GM12892 (cell line): ENCODE results near the gene RTL10.

Experiments used
- DNase-seq: peaks from one replicate; pipeline ENCODE4 v3.0.0; 2011; ENCODE audit not compliant: insufficient read length
- FAIRE-seq: peaks from 2 replicates; lab custom pipeline; 2011; peaks lifted over from hg19 to GRCh38; lab: Jason Lieb, UNC
- POLR2A ChIP-seq: IDR thresholded peaks from 2 replicates; pipeline ENCODE4 v1.6.1; 2011; ENCODE audit warnings: low read depth, low read length, control low read depth
- POLR2AphosphoS5 ChIP-seq: IDR thresholded peaks from 2 replicates; pipeline ENCODE4 v1.6.1; 2011; ENCODE audit warnings: low read depth, low read length, control low read depth
- TAF1 ChIP-seq: IDR thresholded peaks from 2 replicates; pipeline ENCODE4 v1.6.1; 2011; ENCODE audit warnings: low read depth, mild to moderate bottlenecking, control low read depth, low read length, borderline replicate concordance

Gene RTL10

GRCh38 chr22:19877626-19878339 is 23.1 kb upstream of the RTL10 start:
- TF ChIP-seq POLR2AphosphoS5 = no peak
- TF ChIP-seq TAF1 = no peak
- no peak for TF ChIP-seq POLR2A
- DNase-seq (no peak), FAIRE-seq (no peak)

DNA sequence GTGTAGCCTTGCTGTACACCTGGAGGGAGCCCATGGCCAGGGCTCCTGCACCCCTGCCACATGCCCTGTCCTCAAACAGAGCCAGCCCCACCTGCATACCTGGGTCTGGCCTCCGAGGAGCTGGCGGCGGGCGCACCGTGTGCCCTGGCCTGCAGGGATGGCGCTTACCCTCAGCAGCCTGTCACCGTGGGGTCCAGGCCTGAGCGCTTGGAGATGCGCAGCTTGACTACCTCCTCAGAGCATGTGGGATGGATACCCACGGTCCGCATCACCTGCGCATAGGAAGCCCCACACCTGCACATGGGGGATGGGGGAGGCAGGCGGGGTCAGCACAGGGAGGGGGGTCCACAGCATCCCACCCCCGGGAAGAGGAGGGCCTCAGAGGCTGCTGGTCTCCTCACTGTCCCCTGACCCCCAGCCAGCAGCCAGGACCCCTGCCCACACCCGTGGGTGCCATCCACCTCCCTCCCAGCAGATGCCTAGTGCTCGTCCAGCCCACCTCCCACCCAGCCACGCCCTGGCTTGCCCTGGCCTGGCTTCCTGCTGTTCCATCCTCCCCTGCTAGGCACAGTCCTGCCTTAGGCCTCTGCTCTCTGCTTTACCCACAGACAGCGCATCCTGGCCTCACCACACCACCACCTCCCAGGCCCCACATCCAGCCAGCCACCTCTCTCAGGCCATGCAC is 22.4 kb upstream of the RTL10 start:
- TF ChIP-seq TAF1 (no peak), POLR2A (no peak)
- DNase-seq = no peak
- no peak for FAIRE-seq

GRCh38 chr22:19876314-19876940 is 21.8 kb upstream of the RTL10 start:
- TF ChIP-seq TAF1 (no peak), POLR2A (no peak), POLR2AphosphoS5 (no peak)
- DNase-seq (no peak), FAIRE-seq (no peak)

DNA sequence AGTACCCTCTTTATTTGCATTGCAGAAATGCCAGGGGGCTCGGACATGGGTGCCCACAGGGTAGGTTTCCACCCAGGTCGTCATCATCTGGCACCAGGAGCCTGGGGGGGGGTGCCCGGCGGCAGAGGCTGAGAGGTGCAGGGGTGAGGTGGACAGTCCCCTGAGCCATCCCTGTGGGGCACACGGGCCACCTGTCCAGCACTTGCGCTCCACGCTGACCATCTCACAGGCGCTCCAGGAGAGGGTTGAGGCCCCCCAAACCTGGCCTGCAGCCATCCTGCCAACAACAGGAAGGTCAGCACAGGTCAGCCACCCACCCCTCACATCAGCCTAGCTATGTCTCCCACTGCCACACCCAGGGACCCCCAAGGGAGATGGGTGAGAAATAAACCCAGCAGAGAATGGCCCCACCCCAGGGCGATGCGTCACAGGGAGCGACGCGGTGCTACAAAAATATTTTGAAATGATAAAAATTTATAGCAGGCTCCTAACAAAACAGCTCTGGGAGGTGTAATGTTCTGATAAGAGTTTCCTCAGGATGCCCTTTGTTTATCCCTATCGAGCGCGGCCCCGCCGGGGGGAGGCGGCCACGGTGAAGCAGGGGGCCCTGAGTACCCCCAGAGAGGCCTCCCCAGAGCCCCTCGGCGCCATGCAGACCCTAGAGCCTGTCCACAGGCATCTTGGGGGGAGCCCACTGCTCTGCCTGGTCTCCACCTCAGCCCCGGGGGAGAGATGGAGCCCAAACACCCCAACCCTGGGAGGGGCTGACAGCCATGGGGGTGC is 21.0 kb upstream of the RTL10 start:
- DNase-seq (no peak), FAIRE-seq (no peak)

GRCh38 chr22:19875061-19875530 is 20.4 kb upstream of the RTL10 start:
- DNase-seq = no peak
- no peak for TF ChIP-seq TAF1
- TF ChIP-seq POLR2AphosphoS5 = no peak
- no peak for TF ChIP-seq POLR2A
- no peak for FAIRE-seq

More for the DNA sequence above, 21.0 kb upstream of the RTL10 start:
- TF ChIP-seq POLR2AphosphoS5 (no peak), TAF1 (no peak), POLR2A (no peak)

- TF ChIP-seq POLR2AphosphoS5 = no peak
- TF ChIP-seq TAF1 = no peak
- no peak for TF ChIP-seq POLR2A
- DNase-seq (peak; percentile 15), FAIRE-seq (no peak)
These were observed 19.8 kb upstream of the RTL10 start for GRCh38 chr22:19874307-19875060.

- TF ChIP-seq TAF1 (no peak), POLR2A (no peak), POLR2AphosphoS5 (no peak)
- DNase-seq = peak; percentile 13
- no peak for FAIRE-seq
These were observed 19.3 kb upstream of the RTL10 start for GRCh38 chr22:19873960-19874306.

DNA sequence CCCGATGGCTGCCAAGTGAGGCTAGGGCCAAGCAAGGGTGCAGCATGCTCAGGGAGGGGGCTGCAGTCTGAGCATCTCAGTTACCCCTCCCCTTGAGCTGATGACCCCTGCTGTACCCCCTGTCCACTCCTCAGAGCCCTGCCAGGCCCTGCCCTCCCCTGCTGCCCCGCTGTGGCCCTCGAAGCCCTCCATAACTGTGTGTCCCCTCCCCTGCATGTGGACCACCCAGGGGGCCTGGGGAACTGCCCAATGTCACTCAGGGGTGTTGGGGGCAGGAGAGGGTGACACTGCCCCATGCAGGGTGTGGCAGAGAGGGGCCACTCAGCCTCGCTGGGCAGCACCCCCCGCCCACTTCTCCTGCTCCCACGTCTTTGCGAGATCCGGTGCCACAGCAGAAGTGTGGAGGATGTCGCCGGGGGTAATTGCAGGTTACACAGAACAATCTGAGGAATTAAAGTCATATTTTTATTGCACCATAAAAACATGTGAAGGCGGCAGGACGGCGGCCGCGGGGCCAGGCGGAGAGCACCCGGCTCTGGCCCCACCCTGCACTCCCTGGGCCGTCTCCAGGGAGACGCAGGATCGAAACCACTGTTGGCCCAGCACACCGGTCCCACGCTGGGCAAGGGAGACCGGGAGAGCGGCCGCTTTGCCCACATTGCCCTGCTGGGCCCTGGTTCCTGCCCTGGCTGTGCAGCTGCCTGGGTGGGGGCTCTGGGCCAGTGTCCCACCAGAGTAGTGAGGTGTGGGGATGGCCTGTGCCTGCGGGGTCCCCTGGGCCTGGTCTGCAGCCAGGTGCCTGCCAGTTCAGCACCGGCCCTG is 18.7 kb upstream of the RTL10 start:
- no peak for FAIRE-seq
- DNase-seq = peak; percentile 18
- TF ChIP-seq TAF1 (no peak), POLR2A (no peak), POLR2AphosphoS5 (no peak)

GRCh38 chr22:19872779-19873137 is 18.1 kb upstream of the RTL10 start:
- no peak for DNase-seq
- TF ChIP-seq POLR2AphosphoS5 = no peak
- TF ChIP-seq POLR2A = no peak
- TF ChIP-seq TAF1 = no peak
- no peak for FAIRE-seq
